ENCODE measurements around the gene FAAH.
"Not testable (repeated sequence)": the region's sequence is repeated elsewhere in the genome, so short reads cannot be mapped to it uniquely, and the experiment has no call there.

FAAH gene

DNA sequence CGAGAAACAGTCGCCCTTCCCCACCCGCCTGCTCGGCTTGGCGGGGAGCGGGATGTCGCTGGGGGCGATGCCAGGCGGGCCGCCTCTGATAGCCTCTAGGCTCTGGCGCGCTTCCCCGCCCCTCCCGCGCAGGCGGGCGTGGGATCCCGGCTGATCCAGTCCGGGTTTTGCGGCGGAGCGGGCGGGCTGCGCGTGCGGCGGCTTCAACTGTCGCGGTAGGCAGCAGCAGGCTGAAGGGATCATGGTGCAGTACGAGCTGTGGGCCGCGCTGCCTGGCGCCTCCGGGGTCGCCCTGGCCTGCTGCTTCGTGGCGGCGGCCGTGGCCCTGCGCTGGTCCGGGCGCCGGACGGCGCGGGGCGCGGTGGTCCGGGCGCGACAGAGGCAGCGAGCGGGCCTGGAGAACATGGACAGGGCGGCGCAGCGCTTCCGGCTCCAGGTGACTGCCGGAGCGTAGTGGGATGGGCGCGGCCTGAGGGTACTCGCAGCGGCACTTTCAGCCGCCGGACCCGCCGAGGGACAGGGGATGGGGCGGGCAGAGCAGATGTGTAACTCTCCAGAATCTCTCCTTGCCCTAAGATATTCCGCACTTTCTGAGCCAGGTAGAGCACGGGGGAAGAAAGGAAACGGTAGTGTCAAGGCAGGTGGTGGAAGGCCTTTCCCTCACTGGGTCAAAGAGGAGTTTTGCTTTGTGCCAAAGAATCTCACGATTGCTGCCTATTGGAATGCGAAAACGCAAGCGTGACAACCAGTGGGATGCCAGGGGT lies at the start of gene FAAH:
Gene FAAH (plus strand): TSS at position 210 of the 764 bp plus-strand sequence. CDS start 32 bp downstream, at position 242.
- DNase-seq = no peak

DNA sequence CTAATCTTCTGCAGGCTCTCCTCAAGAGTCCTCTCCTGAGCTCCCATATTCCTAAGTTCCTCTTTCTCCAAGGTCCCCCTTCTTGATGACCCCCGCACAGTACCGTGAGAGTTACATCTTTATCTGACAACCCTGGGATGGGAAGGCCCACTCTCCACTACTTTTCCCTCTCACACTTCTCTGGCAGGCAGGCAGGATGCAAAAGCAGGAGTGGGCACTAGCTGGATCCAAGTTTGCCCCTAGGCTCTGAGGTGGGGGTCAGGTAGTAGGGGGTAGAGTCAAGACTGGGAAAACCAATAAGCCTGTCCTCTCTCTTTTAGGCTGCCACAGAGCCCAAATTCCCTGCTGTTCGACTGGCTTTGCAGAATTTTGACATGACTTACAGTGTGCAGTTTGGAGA lies 49.6 kb upstream of the FAAH start:
- DNase-seq = no peak

DNA sequence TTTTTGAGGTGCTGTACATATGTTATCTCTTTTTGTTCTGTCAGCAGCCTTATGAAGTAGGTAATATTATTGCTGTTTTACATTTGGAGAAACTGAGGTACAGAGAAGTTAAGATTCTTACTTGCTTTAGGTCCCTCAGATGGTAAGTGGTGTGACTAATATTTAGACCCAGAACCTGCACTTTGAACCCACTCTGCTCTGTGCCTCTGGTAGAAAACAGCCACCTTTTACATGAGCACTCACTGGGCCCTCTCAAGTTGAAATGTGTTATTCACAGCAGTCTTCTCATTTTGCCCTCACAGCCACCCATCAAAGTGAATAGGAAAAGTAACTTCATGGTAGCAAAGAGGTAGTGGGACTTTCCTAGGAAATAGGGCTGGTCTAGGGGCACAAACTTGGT lies 48.8 kb upstream of the FAAH start:
- DNase-seq = no peak

DNA sequence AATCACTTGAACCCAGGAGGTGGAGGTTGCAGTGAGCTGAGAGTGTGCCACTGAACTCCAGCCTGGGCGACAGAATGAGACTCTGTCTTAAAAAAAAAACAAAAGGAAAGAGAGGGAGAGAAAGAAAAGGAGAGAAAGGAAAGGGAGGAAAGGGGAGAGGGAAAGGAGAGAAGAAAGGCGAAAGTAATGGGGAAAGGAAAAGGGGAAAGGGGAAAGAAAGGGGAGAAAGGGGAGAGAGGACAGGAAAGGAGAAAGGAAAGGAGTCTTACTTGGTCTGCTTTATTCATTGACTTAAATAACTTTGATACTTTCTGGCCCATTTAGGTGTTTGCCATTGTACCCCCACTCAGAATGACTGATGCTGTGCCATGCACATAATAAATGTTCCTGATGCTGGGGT lies 41.8 kb upstream of the FAAH start:
- no peak for DNase-seq

DNA sequence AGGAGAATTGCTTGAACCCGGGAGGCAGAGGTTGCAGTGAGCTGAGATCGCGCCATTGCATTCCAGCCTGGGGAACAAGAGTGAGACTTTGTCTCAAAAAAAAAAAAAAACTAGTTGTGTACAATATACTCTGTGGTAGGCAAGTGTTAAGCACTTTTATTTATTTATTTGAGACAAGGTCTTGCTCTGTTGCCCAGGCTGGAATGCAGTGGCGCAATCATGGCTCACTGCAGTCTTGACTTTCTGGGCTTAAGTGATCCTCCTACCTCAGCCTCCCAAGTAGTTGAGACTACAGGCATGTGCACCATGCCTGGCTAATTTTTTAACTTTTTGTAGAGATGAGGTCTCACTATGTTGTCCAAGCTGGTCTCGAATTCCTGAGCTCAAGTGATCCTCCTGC lies 38.2 kb upstream of the FAAH start:
- not testable (repeated sequence) for DNase-seq

DNA sequence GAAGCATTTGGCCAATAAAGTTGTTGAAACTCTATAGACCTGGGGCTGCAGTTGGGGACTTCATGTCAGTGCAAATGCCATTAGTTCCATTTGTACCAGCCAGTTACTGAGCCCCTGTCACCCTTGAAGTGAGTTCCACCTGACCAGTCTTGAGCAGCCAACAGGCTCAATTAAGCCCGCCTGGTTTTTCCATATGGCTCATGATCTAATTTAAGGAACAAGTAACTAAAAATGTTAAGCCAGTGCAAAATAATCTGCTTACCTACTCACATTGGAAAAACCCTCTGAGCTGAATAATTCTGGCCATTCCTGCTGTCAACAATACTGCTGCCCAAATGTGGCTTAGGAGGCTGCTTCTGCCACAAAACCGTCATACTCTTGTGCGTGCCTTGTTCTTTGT lies 32.0 kb upstream of the FAAH start:
- no peak for DNase-seq

DNA sequence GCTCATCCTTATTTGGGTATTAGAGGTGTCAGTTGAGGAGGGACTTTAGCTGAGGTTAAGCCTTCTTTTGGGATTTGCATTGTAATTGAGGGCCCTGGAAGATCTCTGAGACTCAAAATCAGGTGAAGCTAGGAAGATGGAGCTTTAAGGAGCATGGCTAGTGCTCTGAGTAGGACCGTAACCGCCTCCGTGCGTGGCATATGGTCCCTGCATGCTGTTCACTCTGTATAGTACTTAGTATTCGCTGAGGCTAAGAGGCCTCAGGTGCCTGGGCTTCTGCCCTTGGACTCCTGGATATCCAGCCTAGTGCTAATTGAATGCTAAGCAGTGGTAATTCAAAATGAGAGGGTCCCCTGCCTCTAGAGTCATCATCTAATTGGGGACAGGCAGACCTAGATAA lies 31.0 kb upstream of the FAAH start:
- no peak for DNase-seq

DNA sequence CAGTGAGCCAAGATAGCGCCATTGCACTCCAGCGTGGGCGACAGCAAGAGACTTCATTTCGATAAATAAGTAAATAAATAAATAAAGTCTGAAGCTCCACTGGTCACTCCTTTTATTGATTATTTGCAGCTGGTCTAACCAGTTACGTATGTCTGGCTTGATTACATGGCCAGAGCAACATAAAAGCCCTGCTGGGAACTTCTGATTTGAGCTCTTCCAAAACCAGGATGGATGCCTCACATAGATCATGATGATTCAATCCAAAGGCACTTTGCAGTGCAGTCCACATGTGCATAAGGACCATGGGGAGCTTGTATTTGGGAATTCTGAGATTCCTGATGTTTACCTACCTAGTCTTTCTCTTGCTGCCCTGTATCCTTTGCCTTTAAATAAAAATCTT lies 29.5 kb upstream of the FAAH start:
- no peak for DNase-seq

DNA sequence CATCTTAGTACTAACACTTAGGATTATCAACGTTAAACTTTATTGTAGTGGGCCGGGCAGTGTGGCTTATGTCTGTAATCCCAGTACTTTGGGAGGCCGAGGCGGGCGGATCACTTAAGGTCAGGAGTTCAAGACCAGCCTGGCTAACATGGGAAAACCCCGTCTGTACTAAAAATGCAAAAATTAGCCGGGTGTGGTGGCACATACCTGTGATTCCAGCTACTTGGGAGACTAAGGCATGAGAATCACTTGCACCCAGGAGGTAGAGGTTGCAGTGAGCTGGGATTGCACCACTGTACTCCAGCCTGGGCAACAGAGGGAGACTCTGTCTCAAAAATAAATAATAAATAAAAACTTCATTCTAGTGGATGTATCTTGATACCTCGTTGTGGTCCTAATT lies 28.3 kb upstream of the FAAH start:
- not testable (repeated sequence) for DNase-seq

DNA sequence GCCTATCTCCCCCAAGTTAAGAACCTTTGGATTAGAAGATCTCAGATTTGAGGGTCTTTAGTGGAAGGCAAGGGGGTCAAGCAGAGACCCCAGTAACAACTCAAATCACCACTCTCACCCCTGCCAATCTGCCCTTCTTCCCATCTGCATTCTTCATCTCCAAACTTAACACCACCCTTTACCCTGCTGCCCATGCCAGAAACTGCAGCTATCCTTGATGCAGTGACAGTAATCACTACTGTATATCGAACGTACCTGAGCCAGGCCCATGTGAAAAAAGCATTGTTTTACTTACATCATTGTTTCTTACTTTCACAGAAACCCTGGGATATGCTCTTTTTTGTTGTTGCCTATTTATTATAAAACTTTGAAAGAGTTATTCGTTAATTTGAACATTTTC lies 27.0 kb upstream of the FAAH start:
- no peak for DNase-seq

DNA sequence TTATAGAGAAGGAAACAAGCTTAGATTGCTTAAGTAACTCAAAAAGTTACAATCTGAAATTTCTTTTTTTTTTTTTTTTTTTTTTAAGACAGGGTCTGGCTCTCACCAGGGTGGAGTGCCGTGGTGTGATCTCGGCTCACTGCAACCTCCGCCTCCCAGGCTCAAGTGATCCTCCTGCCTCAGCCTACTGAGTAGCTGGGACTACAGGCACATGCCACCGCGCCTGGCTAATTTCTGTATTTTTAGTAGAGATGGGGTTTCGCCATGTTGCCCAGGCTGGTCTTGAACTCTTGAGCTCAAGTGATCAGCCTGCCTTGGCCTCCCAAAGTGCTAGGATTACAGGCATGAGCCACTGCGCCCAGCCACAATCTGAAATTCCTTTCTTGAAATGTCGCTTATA lies 26.4 kb upstream of the FAAH start:
- DNase-seq = not testable (repeated sequence)

DNA sequence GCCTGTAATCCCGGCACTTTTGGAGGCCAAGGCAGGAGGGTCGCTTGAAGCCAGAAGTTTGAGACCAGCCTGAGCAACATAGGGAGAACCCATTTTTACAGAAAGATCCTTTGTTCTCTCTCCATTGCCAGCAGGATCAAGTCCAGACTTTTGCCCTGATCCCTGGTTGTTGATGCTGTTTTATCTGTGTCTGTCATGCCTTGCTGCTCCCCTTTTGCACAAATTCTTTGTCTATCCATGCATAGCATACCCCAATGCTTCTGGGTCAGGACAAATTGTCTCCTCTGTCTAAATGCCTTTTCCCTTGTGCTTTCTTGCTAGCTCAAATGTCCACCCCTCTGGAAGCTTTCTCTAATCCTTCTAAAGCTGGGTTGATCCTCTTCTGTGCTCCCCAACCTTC lies 25.3 kb upstream of the FAAH start:
- DNase-seq = no peak

DNA sequence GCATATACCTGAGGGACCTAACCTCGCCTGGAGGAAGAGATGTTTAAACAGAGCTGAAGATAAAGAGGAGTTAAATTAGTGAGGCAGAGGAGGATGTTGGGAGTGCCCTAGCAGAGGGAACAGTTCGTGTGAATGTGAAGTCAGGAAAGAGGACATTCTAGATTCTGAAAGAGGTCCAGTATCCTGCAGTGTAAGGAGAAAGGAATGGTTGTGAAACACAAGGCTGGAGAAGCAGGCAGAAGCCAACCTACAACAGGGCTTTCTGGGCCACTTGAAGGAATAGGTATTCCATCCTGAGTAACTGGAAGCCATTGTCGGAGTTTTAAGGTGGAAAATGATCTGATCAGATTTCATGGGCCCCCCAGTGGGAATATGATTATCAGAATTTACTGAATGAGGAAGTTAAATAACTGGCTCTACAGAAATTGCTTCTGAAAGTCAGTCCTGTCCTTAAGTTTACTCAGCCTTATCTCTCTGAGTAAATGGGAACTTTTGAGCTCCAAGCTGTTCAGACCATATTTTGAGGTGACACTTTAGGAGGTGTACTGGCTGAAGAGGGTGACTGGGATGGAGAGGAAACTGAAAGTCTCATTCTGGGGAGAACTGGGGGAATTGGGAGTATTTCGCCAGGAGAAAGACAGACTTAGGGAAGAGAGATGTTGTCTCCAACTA lies 24.4 kb upstream of the FAAH start:
- no peak for DNase-seq

DNA sequence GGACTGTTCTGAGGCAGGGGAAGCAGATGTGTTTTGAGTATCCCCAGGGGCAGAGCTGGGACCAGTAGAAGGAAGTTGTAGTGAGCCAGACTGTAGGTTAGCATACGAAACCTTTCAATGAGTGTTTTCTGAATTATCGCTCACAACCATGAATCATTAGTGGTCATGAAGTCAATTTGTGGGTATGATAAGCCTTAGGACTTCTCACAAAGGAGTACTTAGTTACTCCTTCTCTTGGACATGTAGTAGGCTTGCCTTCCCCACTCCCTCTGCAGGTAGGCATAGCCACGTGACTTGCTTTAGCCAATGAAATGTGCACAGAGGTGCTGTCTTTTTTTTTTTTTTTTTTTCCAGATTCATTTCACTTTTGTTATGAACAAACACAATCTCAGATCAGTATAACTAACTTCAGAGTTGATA lies 23.9 kb upstream of the FAAH start:
- DNase-seq = no peak

DNA sequence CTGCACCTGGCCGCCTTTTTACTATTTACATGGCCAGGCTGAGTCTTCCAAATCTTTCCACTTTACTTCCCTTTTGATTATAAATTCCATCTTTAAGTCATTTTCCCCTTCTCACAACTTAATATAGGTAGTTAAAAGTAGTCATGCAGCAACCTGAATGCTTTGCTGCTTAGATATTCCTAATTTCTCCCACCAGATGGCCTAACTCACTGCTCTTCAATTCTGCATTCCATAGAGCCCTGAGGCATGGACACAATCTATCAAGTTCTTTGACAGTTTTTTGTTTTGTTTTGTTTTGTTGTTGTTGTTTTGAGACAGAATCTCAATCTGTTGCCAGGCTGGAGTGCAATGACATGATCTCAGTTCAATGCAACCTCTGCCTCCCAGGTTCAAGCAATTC lies 21.7 kb upstream of the FAAH start:
- no peak for DNase-seq

DNA sequence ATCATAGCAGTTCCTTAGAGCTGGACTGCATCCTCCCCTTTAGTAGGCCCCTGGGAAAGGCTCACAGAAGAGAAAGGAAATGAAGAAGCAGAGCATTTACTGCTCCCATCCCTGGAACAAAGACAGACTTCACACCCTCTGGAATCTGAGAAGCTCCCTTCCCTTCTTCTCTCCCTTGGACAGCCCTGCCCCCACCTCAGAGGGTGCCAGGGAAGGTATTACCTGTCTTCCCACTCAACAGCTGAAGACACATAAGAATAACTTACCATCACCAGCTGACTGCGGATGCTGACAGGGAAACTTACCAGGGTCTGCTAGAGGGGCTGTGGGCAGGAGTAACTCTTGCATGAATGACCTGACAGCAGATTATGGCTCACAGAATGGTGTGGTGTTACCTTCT lies 14.1 kb upstream of the FAAH start:
- no peak for DNase-seq

DNA sequence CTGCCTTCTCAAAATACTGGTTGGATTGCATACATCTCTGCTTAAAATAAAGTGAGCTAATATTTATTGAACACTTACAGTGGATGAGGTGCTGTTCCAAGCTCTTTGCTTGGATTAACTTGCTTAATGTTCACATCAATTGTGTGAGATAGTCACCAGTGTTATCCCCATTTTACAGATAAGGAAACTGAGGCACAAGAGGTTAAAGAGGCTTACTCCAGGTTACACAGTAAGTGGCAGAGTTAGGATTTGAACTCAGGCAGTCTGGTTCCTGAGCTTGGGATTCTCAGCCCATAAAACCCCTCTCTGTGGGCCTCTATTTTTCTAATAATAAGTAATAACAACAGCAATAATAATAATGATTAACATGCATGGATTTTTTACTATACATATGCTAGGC lies 13.6 kb upstream of the FAAH start:
- no peak for DNase-seq

DNA sequence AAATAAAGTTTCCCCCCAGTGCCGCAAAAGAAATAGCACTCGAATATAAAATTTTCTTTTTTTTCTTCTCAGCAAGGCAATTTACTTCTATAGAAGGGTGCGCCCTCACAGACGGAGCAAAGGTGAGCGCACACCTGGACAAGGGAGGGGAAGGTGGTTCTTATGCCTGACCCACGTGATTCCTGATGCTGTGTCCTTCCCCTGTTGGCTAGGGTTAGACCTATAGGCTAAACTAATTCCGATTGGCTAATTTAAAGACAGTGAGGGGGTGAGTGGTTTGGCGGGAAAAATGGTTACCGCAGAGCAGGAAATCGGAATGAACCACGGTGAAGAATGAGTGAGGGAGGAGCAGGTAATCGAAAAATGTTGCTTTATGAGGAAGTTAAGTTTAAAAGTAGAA lies 607 bp upstream of the FAAH start:
- no peak for DNase-seq

DNA sequence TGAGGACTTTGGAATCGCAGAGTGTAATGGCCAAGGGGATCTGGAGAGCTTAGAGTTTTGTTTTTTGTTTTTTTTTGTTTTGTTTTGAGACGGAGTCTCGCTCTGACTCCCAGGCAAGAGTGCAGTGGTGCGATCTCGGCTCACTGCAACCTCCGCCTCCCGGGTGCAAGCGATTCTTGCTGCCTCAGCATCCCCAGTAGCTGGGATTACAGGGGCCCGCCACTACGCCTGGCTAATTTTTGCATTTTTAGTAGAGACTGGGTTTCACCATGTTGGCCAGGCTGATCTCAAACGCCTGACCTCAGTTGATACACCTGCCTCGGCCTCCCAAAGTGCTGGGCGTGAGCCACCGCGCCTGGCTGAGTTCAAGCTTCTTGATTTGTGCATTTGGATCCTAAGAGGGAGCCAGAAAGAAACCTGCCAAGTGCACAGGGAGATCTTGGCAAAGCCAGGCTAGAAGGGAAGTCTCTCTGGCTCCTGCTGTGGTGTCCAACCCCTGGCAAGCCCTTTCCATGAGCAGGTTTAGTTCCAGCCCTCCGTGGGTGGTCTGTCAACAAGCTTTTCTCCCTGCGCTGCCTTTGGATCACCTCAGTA lies 852 bp downstream of the FAAH start:
- DNase-seq = no peak

DNA sequence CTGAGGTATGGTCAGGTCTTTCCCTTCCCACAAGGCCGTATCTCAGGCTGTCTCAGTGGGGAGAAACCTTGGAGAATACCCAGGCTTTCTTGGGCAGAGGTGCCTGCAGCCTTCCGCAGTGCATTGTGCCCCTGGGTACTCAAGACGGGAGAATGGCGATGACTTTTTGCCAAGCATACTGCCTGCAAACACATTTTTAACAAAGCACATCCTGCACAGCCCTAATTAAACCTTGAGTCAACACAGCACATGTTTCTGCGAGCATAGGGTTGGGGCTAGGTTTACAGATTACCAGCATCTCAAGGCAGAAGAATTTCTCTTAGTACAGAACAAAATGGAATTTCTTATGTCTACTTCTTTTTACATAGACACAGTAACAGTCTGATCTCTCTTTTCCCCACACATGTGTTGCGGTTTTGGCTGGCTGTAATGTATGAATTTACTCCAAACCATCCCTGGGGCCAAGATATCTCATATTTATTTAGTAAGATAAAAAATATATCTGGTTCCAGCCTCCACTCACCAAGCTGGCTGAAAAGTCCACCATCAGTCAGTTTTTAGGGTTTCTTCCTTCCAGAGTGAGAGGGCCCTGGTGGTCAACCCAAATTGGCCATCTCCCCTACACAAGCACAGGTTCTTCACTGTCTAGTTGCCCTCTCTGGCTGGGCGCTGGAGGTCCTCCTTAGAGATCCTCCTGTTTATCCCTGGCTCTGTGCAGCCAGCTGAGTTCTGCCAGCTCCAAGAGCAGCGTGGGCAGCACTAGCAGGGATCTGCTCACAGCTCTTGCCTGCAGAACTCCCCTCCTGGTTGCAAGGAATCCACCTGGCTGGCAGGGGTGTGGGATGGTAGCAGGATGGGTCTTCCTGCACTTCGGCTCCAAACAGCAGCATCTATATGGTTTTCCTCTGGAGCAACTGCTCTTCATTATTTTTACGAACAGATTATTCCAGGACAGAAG lies 2.6 kb downstream of the FAAH start:
- DNase-seq = no peak

DNA sequence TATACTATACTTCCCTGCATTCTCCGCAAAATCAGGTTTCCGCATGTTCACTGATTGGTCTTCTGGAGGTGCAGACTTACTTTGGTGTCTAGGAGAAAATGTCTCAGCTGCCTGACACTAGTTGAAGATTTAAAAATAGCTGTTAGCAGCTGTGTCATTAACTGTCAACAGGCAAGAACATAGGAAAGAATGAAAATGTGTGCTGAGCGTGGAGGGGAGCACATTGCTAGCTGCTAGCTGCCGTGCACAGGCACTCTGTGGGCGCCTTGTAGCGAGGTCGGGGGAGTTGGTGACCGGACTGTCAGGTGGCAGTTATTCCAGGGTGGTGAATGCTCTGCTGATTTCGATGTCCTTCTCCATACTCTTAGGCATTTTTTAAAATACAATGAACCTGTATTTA lies 5.2 kb downstream of the FAAH start:
- no peak for DNase-seq

DNA sequence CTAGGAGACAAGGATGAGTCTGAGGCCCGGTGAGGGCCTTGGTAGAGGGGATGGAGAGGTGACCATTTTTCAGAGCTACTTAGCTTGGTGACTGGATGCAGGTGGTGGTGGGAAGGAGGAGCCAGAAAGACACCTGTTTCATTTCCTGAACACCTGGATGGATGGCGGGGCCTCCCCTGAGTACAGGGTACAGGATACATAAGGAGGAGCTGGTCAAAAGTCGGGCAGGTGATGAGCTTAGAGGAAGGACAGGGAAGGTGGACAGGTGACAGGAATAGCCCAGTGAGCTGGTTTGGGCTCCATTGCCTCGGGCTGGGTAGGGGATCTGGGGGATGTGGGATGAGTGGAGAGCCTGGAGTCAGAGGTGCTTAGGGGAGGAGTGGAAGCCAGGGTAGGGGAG lies 6.3 kb downstream of the FAAH start:
- no peak for DNase-seq
